GM12891 (cell line): Measurements from ENCODE around the gene PIAS4.

Source experiments
- PAX5 ChIP-seq: IDR thresholded peaks from 2 replicates; pipeline ENCODE4 v1.6.1; 2011; ENCODE audit warnings: low read length, moderate library complexity, mild to moderate bottlenecking; ENCODE audit not compliant: insufficient read depth, severe bottlenecking
- POLR2A ChIP-seq: IDR thresholded peaks from 2 replicates; pipeline ENCODE4 v1.6.1; 2011; ENCODE audit warnings: low read depth, low read length, control low read depth
- POLR2AphosphoS5 ChIP-seq: IDR thresholded peaks from 2 replicates; pipeline ENCODE4 v1.6.1; 2011; ENCODE audit warnings: low read depth, low read length, control low read depth
- POU2F2 ChIP-seq: IDR thresholded peaks from 2 replicates; pipeline ENCODE4 v1.6.1; 2011; ENCODE audit warnings: low read depth, mild to moderate bottlenecking, control low read depth, low read length, moderate library complexity
- SPI1 ChIP-seq: IDR thresholded peaks from 2 replicates; pipeline ENCODE4 v1.6.1; 2011; ENCODE audit warnings: low read depth, low read length, control low read depth
- TAF1 ChIP-seq: IDR thresholded peaks from 2 replicates; pipeline ENCODE4 v1.6.1; 2011; ENCODE audit warnings: low read depth, low read length, control low read depth

DNA sequence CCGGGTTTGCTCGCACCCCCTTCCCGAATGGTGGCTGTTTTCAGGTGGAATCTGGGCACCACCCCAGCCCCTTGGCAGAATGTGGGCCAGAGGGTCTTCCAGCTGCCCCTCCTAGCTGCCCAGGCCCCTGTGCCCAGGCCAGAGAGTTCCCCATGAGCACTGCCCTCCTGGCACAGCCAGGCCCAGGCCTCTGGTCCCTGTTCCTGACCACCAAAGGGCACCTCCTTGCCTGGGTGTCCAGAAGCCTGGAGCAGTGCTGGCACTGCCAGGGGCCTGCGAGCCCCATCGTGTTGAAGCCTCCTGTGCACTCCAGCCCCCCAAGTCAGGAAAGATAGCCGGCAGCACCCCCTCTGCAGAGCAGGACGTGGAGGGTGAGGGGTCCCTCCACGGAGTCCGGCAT, 23.4 kb downstream of the PIAS4 start:
- no peak for TF ChIP-seq POLR2A
- TF ChIP-seq TAF1: no peak
- no peak for TF ChIP-seq POLR2AphosphoS5
- TF ChIP-seq SPI1: no peak
- no peak for TF ChIP-seq PAX5
- TF ChIP-seq POU2F2: no peak
